ENCODE data around the gene COPA. TPM values are rescaled to one million over a fixed set of nuclear protein-coding genes. Genes with fewer than 3 reads are reported as not detected.

Gene COPA
- total and polyA plus RNA-seq, 8 donors = 42.4 to 243 (median 85.2) TPM

GRCh38 chr1:160284782-160285344, 58.2 kb downstream of the COPA start, which contains the start of gene PEX19:
PEX19 (minus strand) TSS chr1:160285133; CDS start chr1:160285124, 9 bp downstream.
- Histone ChIP-seq H3K27ac (peak within 1 kb of the TSS; percentile 38 to 90 (median 86)), H3K4me3 (peak within 1 kb of the TSS; percentile 69 to 95 (median 83)), H3K9me3 (no peaks in the 10 kb centered on the region), H3K36me3 (peaks cover 35 to 59% (median 52%) of the 10 kb centered on the region in 4 donors), H3K4me1 (peaks cover 8 to 27% (median 25%) of the 10 kb centered on the region in 4 donors), H3K27me3 (no peaks in the 10 kb centered on the region)
- intact Hi-C loops (cut with DNase I; ENCODE audit: low total_unique reads) = loop anchor here (10.0 kb wide), 1 partner anchor 90 kb away; the partner anchor contains the start of gene CASQ1
- 0 to 1% (median 0%) methylated on average over 24 to 27 of the region's 27 CpGs for WGBS, 5 donors
- TF ChIP-seq EP300 (IDR thresholded peaks at IDR 0.05) (no peak), CTCF (IDR thresholded peaks at IDR 0.05) (no peak), POLR2AphosphoS5 (IDR thresholded peaks at IDR 0.05) (peak; percentile 94 to 99 (median 95)), POLR2A (IDR thresholded peaks at IDR 0.05) (peak in 1 of 4 donors; percentile 17)
- DNase-seq = peak; percentile 94 to 98

- peak; percentile 28 to 63 for DNase-seq
- peak overlapping the region; percentile 69 to 95 (median 83) for H3K4me3 ChIP-seq
- WGBS, 5 donors = 0 to 2% (median 2%) methylated on average over 15 of the region's 15 CpGs
- TF ChIP-seq POLR2AphosphoS5 (IDR thresholded peaks at IDR 0.05) (peak in 2 of 3 donors; percentile 36 to 51), CTCF (IDR thresholded peaks at IDR 0.05) (no peak)
- peaks cover 37 to 59% (median 52%) of the 10 kb centered on the region in 4 donors for H3K36me3 ChIP-seq
- peak overlapping the region; percentile 38 to 90 (median 86) for H3K27ac ChIP-seq
- peaks cover 8 to 27% (median 25%) of the 10 kb centered on the region in 4 donors for H3K4me1 ChIP-seq
- no peaks in the 10 kb centered on the region for H3K9me3 ChIP-seq
- intact Hi-C loops (cut with DNase I; ENCODE audit: low total_unique reads) = loop anchor here (10.0 kb wide), 1 partner anchor 90 kb away; the partner anchor contains the start of gene CASQ1
- no peaks in the 10 kb centered on the region for H3K27me3 ChIP-seq
Measured at GRCh38 chr1:160284220-160284781, 58.7 kb downstream of the COPA start.

GRCh38 chr1:160282807-160283206, 60.2 kb downstream of the COPA start:
- DNase-seq = no peak
- H3K27ac ChIP-seq = no peak overlapping the region
- peaks cover 8 to 27% (median 25%) of the 10 kb centered on the region in 4 donors for H3K4me1 ChIP-seq
- H3K4me3 ChIP-seq = no peak overlapping the region
- H3K36me3 ChIP-seq = peaks cover 46 to 59% (median 52%) of the 10 kb centered on the region in 4 donors
- WGBS, 5 donors = 89 to 95% (median 93%) methylated on average over 7 of the region's 7 CpGs
- no peaks in the 10 kb centered on the region for H3K27me3 ChIP-seq
- no peaks in the 10 kb centered on the region for H3K9me3 ChIP-seq
- intact Hi-C loops (cut with DNase I; ENCODE audit: low total_unique reads) = loop anchor here (10.0 kb wide), 1 partner anchor 88 kb away; the partner anchor contains the start of gene CASQ1
- TF ChIP-seq POLR2A (IDR thresholded peaks at IDR 0.05) = no peak

GRCh38 chr1:160277987-160278386, 65.1 kb downstream of the COPA start:
- 85 to 93% (median 91%) methylated on average over 4 of the region's 4 CpGs for WGBS, 5 donors
- H3K36me3 ChIP-seq = peaks cover 46 to 76% (median 74%) of the 10 kb centered on the region in 4 donors
- H3K9me3 ChIP-seq = no peaks in the 10 kb centered on the region
- H3K27me3 ChIP-seq = no peaks in the 10 kb centered on the region
- no peak for DNase-seq
- H3K4me1 ChIP-seq = peaks cover 0 to 3% (median 2%) of the 10 kb centered on the region in 4 donors
- TF ChIP-seq POLR2A (IDR thresholded peaks at IDR 0.05) (no peak), POLR2AphosphoS5 (IDR thresholded peaks at IDR 0.05) (no peak)
- H3K27ac ChIP-seq = no peak overlapping the region
- intact Hi-C loops (cut with DNase I; ENCODE audit: low total_unique reads) = no loop called here
- H3K4me3 ChIP-seq = no peak overlapping the region

GRCh38 chr1:160277330-160277729, 65.7 kb downstream of the COPA start:
- H3K36me3 ChIP-seq = peaks cover 42 to 70% (median 67%) of the 10 kb centered on the region in 4 donors
- no peaks in the 10 kb centered on the region for H3K27me3 ChIP-seq
- H3K4me1 ChIP-seq = no peaks in the 10 kb centered on the region
- intact Hi-C loops (cut with DNase I; ENCODE audit: low total_unique reads) = no loop called here
- 58 to 92% (median 73%) methylated on average over 2 of the region's 2 CpGs for whole genome bisulfite sequencing, 5 donors
- DNase-seq = no peak
- H3K27ac ChIP-seq = no peak overlapping the region
- TF ChIP-seq POLR2A (IDR thresholded peaks at IDR 0.05) (no peak), POLR2AphosphoS5 (IDR thresholded peaks at IDR 0.05) (no peak), CTCF (IDR thresholded peaks at IDR 0.05) (no peak)
- no peak overlapping the region for H3K4me3 ChIP-seq
- no peaks in the 10 kb centered on the region for H3K9me3 ChIP-seq

All from stomach (tissue), 9 donors.